Thoracic aorta (tissue), 2 donors: ENCODE results near the gene GM2A. TPM values are rescaled to one million over a fixed set of nuclear protein-coding genes. Genes with fewer than 3 reads are reported as not detected.

ENCODE experiments used
- ATAC-seq: fragments of 150-250 bp; one replicate; pipeline ENCODE4 v1.8.0; 2017; ENCODE audit warnings: low read depth; ENCODE audit not compliant: insufficient number of reproducible peaks, low FRiP score
- DNase-seq: peaks from one replicate; pipeline ENCODE4 v3.0.0-alpha.2; 2020; ENCODE audit warnings: low spot score
- H3K27ac ChIP-seq, 2 donors: fragments of 200-600 bp; sonication (generic); 1 replicate in 1 of 2; 2 replicates in 1 of 2; pipeline ENCODE4 v1.5.1; 2016; ENCODE audit warnings: mild to moderate bottlenecking in 2 of 2, moderate library complexity in 2 of 2
- H3K27me3 ChIP-seq: fragments of 200-600 bp; sonication (generic); replicated peaks from 2 replicates; pipeline ENCODE4 v1.6.0; 2016; ENCODE audit warnings: mild to moderate bottlenecking; ENCODE audit not compliant: insufficient read depth
- H3K36me3 ChIP-seq: fragments of 200-600 bp; sonication (generic); one replicate; pipeline ENCODE4 v1.5.1; 2016
- H3K4me1 ChIP-seq, 2 donors: fragments of 200-600 bp; sonication (generic); 1 replicate in 1 of 2; 2 replicates in 1 of 2; pipeline versions ENCODE4 v1.5.1 to v1.6.0; 2016; ENCODE audit warnings: low read depth in 2 of 2, mild to moderate bottlenecking in 1 of 2; ENCODE audit not compliant: control insufficient read depth in 1 of 2
- H3K4me3 ChIP-seq: fragments of 200-600 bp; sonication (generic); 2 replicates; pipeline ENCODE4 v1.5.1; 2016; ENCODE audit warnings: mild to moderate bottlenecking
- H3K9me3 ChIP-seq: fragments of 200-600 bp; sonication (generic); 2 replicates; pipeline ENCODE4 v1.5.1; 2016
- total RNA-seq, 2 donors: library from RNA; depleted of rRNA; stranded (reverse); fragments of >200 nt; gene quantifications; one replicate each; pipeline versions ENCODE4 v1.1.0 to v1.2.3, GENCODE V29; 2016
- TF ChIP-seq, protein P1 (sequence below): fragments of 200-600 bp; sonication (generic); IDR thresholded peaks from one replicate; pipeline ENCODE4 v1.5.1; 2019; ENCODE audit warnings: antibody characterized with exemption

Gene GM2A
- total RNA-seq, 2 donors from 2014 or later, result 26.1 to 32.1 TPM

GRCh38 chr5:151275803-151276202, 22.8 kb downstream of the GM2A start:
- DNase-seq (no peak), ATAC-seq (no peak)
- Histone ChIP-seq H3K27me3 (no peaks in the 10 kb centered on the region), H3K36me3 (no peaks in the 10 kb centered on the region), H3K9me3 (no peaks in the 10 kb centered on the region), H3K27ac (no peak overlapping the region), H3K4me1 (no peaks in the 10 kb centered on the region), H3K4me3 (no peak overlapping the region)
- TF ChIP-seq, protein P1, sequence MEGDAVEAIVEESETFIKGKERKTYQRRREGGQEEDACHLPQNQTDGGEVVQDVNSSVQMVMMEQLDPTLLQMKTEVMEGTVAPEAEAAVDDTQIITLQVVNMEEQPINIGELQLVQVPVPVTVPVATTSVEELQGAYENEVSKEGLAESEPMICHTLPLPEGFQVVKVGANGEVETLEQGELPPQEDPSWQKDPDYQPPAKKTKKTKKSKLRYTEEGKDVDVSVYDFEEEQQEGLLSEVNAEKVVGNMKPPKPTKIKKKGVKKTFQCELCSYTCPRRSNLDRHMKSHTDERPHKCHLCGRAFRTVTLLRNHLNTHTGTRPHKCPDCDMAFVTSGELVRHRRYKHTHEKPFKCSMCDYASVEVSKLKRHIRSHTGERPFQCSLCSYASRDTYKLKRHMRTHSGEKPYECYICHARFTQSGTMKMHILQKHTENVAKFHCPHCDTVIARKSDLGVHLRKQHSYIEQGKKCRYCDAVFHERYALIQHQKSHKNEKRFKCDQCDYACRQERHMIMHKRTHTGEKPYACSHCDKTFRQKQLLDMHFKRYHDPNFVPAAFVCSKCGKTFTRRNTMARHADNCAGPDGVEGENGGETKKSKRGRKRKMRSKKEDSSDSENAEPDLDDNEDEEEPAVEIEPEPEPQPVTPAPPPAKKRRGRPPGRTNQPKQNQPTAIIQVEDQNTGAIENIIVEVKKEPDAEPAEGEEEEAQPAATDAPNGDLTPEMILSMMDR, result no peak

DNA sequence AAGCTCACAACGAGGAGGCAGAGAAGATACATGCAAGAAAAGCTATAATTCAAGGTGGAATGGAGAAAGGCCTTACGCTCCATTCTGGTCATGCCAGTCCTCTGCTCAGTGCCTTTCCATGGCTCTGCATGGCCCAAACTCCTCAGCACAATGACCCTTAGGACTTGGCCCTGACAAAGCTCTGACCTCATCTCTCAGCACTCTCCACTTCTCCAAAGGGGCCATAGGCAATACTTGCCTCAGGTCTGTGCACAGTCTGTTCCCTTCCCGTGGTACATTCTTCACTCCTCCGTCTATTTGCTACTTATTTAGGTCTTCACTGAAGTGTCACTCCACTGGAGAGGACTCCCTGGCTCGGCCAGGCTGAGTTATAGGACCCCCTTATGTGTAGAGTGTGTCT, 25.9 kb downstream of the GM2A start:
- no peaks in the 10 kb centered on the region for H3K4me1 ChIP-seq
- DNase-seq (no peak), ATAC-seq (no peak)
- H3K4me3 ChIP-seq, result no peak overlapping the region
- no peaks in the 10 kb centered on the region for H3K27me3 ChIP-seq
- no peaks in the 10 kb centered on the region for H3K9me3 ChIP-seq
- H3K36me3 ChIP-seq, result no peaks in the 10 kb centered on the region
- no peak overlapping the region for H3K27ac ChIP-seq
- TF ChIP-seq, protein P1, result no peak

DNA sequence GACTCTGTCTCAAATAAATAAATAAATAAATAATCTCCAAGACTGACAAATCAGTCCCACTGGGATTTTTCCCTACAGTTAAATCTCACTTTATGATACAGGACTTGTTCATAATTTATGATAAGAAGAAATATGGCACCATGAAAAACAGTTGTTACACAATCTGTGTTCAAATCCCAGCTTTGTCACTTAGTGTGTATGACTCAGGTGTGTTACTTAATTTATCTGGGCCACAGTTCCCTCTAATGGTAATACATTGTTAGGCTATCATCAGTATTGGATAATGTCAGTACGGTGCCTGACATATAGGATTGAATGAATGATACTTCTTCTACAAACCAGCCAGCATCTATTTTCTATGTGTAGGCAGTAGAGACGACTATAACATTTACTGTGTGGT, 27.5 kb downstream of the GM2A start:
- Histone ChIP-seq H3K36me3 (no peaks in the 10 kb centered on the region), H3K4me3 (no peak overlapping the region), H3K27me3 (no peaks in the 10 kb centered on the region), H3K27ac (no peak overlapping the region), H3K4me1 (no peaks in the 10 kb centered on the region), H3K9me3 (no peaks in the 10 kb centered on the region)
- no peak for ATAC-seq
- TF ChIP-seq, protein P1, result no peak
- no peak for DNase-seq

GRCh38 chr5:151281001-151281639, 28.1 kb downstream of the GM2A start:
- Histone ChIP-seq H3K9me3 (no peaks in the 10 kb centered on the region), H3K27me3 (no peaks in the 10 kb centered on the region), H3K27ac (no peak overlapping the region), H3K36me3 (no peaks in the 10 kb centered on the region), H3K4me1 (no peaks in the 10 kb centered on the region), H3K4me3 (no peak overlapping the region)
- DNase-seq (no peak), ATAC-seq (no peak)
- TF ChIP-seq, protein P1, result no peak

DNA sequence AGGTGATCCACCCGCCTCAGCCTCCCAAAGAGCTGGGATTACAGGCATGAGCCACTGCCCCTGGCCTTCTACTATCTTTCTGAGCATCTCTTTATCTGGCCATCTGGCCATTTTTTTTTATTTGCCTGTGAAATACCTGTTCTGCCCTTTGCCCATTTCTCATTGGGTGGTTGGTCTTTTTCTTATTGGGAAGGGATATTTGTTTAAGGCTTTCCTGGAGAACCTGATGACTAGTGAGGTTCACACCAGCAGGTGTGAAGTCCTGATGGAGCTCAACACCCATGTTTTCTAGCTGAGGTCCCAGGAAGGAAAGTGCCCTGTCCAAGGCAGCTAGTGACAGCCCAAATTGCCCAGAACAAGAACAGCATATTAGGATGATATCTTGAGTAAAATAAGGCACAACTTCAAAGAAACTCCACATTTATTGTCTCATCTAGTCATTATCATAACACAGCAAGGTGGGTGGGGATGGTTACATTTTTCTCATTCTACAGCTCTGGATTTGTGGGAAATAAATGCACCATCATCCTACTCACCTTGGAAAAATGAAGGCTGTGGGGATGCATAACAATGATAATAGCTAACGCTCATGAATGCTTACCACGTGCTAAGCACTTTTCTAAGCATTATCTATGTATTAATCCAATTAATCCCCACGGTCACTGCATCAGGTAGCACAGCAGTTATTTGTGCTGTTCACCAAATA, 30.3 kb downstream of the GM2A start:
- ATAC-seq (no peak), DNase-seq (no peak)
- Histone ChIP-seq H3K27ac (no peak overlapping the region), H3K4me1 (no peaks in the 10 kb centered on the region), H3K36me3 (no peaks in the 10 kb centered on the region), H3K27me3 (no peaks in the 10 kb centered on the region), H3K9me3 (no peaks in the 10 kb centered on the region), H3K4me3 (no peak overlapping the region)
- TF ChIP-seq, protein P1, result no peak
